AG09309 (cell line): Measurements from ENCODE around the gene UNKL.
A peak's percentile ranks its signal among the peaks of the same experiment; 100 is the strongest.

Experiments
- DNase-seq: peaks from one replicate; pipeline ENCODE4 v3.0.0-alpha.2; 2010; ENCODE audit warnings: low read depth
- H3K4me3 ChIP-seq: 2 replicates; pipeline ENCODE4 v1.5.1; 2011; ENCODE audit warnings: mild to moderate bottlenecking, low read depth, low read length, moderate library complexity; ENCODE audit not compliant: control insufficient read depth
- CTCF ChIP-seq: IDR thresholded peaks from 2 replicates; pipeline ENCODE4 v1.5.1; 2011; ENCODE audit warnings: mild to moderate bottlenecking, low read depth, low read length, inconsistent platforms; ENCODE audit not compliant: insufficient read depth, control insufficient read depth; ENCODE audit errors: missing control alignments

The UNKL gene

GRCh38 chr16:1414532-1415260 is at the start of gene UNKL:
TSS of gene UNKL (minus strand) at chr16:1414704. CDS start at chr16:1414691, 13 bp downstream.
- no peak for DNase-seq
- peak within 1 kb of the TSS; percentile 92 for H3K4me3 ChIP-seq
- TF ChIP-seq CTCF, result no peak

GRCh38 chr16:1461146-1461545 is 46.6 kb upstream of the UNKL start:
- TF ChIP-seq CTCF, result no peak

GRCh38 chr16:1460602-1461138 is 46.2 kb upstream of the UNKL start:
- no peak for TF ChIP-seq CTCF
- no peak overlapping the region for H3K4me3 ChIP-seq
- DNase-seq, result no peak

More at GRCh38 chr16:1461146-1461545, 46.6 kb upstream of the UNKL start:
- no peak for DNase-seq
- no peak overlapping the region for H3K4me3 ChIP-seq

GRCh38 chr16:1459967-1460366 is 45.5 kb upstream of the UNKL start:
- DNase-seq, result no peak
- TF ChIP-seq CTCF, result no peak

GRCh38 chr16:1458977-1459341 is 44.5 kb upstream of the UNKL start:
- no peak overlapping the region for H3K4me3 ChIP-seq
- no peak for DNase-seq
- no peak for TF ChIP-seq CTCF

More at GRCh38 chr16:1459967-1460366, 45.5 kb upstream of the UNKL start:
- no peak overlapping the region for H3K4me3 ChIP-seq

GRCh38 chr16:1458336-1458976 is 44.0 kb upstream of the UNKL start:
- TF ChIP-seq CTCF, result no peak
- no peak for DNase-seq
- H3K4me3 ChIP-seq, result no peak overlapping the region
